GM20000 (cell line): Measurements from ENCODE around the gene NXPH3.

Source experiments
- DNase-seq: peaks from one replicate; pipeline ENCODE4 v3.0.0; 2012; ENCODE audit warnings: low spot score
- CTCF ChIP-seq: IDR thresholded peaks from 2 replicates; pipeline ENCODE4 v1.5.1; 2012; ENCODE audit warnings: mild to moderate bottlenecking, control low read depth; ENCODE audit errors: extremely low read depth, missing control alignments

Gene NXPH3

GRCh38 chr17:49574945-49575678 lies 559 bp upstream of the NXPH3 start:
- no peak for DNase-seq
- no peak for TF ChIP-seq CTCF

GRCh38 chr17:49576088-49576916 lies 631 bp downstream of the NXPH3 start:
- peak; percentile 53 for DNase-seq
- TF ChIP-seq CTCF = no peak

- no peak for DNase-seq
- no peak for TF ChIP-seq CTCF
Observed at GRCh38 chr17:49576917-49577649, 1.4 kb downstream of the NXPH3 start.

GRCh38 chr17:49577650-49577934 lies 1.9 kb downstream of the NXPH3 start:
- no peak for DNase-seq
- no peak for TF ChIP-seq CTCF

GRCh38 chr17:49577963-49578362 lies 2.3 kb downstream of the NXPH3 start:
- TF ChIP-seq CTCF = no peak
- DNase-seq = peak; percentile 75

- no peak for TF ChIP-seq CTCF
- DNase-seq = no peak
Observed at GRCh38 chr17:49578414-49578813, 2.7 kb downstream of the NXPH3 start.
